NT2/D1 (cell line): ENCODE measurements around the gene ALDH1B1.

Experiments used
- YY1 ChIP-seq: IDR thresholded peaks from 2 replicates; pipeline ENCODE4 v1.6.1; 2011; ENCODE audit not compliant: insufficient read length, insufficient read depth
- ZNF274 ChIP-seq: IDR thresholded peaks from 2 replicates; pipeline ENCODE4 v1.6.1; 2011; ENCODE audit warnings: mild to moderate bottlenecking, low read depth, low read length

DNA sequence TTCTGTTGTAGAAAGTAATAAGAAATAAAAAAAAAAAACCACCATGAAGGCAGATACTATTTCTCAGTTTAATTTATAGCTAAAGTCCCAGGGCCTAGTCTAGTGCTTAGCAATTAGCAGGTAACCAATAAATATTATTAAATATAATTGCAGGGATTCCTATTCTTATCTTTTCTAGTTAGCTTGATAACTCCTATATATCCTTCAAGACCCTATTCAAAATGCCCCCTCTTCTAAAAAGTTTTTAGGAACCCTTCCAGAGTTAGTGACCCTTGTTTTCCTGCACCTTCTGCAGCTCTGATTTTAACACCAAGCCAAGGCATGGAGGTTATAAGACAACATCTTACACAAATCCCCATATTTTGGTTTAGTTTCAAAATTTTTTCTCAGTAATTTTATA is 24.6 kb upstream of the ALDH1B1 start:
- no peak for TF ChIP-seq ZNF274
- TF ChIP-seq YY1: no peak
